LNCAP (cell line): ENCODE measurements around the gene WDR38.

ENCODE experiments used
- CTCF ChIP-seq: fragments of 450-650 bp; IDR thresholded peaks from 2 replicates; pipeline ENCODE4 v1.5.1; 2017; ENCODE audit warnings: mild to moderate bottlenecking

The WDR38 gene

GRCh38 chr9:124853605-124854143 lies 414 bp downstream of the WDR38 start:
- TF ChIP-seq CTCF, result no peak

GRCh38 chr9:124854161-124854560 lies 901 bp downstream of the WDR38 start:
- TF ChIP-seq CTCF, result no peak

GRCh38 chr9:124854822-124855221 lies 1.6 kb downstream of the WDR38 start:
- no peak for TF ChIP-seq CTCF

- no peak for TF ChIP-seq CTCF
Measured at GRCh38 chr9:124855566-124855943, 2.3 kb downstream of the WDR38 start.

- peak; percentile 45 for TF ChIP-seq CTCF
Measured at GRCh38 chr9:124855944-124856765, 2.9 kb downstream of the WDR38 start.

- TF ChIP-seq CTCF, result no peak
Measured at GRCh38 chr9:124857533-124858162, 4.4 kb downstream of the WDR38 start.

- TF ChIP-seq CTCF, result no peak
Measured at GRCh38 chr9:124858330-124859046, 5.2 kb downstream of the WDR38 start.
